Upper lobe of left lung (tissue), 6 donors: ENCODE data around the gene FIBCD1. TPM values are rescaled to one million over a fixed set of nuclear protein-coding genes. Genes with fewer than 3 reads are reported as not detected.
A peak's percentile ranks its signal among the peaks of the same experiment; 100 is the strongest.

Experiments used
- ATAC-seq, 2 donors: fragments of 200-7000 bp; cut with Tn5 transposase; one replicate each; pipeline ENCODE4 v1.9.1; 2022; ENCODE audit warnings: mild to moderate bottlenecking in 2 of 2, moderate library complexity in 2 of 2; ENCODE audit not compliant: low FRiP score in 2 of 2
- DNase-seq, 2 donors: peaks; one replicate each; pipeline ENCODE4 v3.0.0-alpha.2; 2019 to 2020
- H3K27ac ChIP-seq, 4 donors: fragments of 200-600 bp; sonication (generic); one replicate each; pipeline ENCODE4 v1.5.1; 2016 to 2019
- H3K27me3 ChIP-seq, 4 donors: fragments of 200-600 bp; sonication (generic); one replicate each; pipeline ENCODE4 v1.5.1; 2017 to 2019
- H3K36me3 ChIP-seq, 4 donors: fragments of 200-600 bp; sonication (generic); one replicate each; pipeline ENCODE4 v1.5.1; 2016 to 2019
- H3K4me1 ChIP-seq, 4 donors: fragments of 200-600 bp; sonication (generic); one replicate each; pipeline ENCODE4 v1.5.1; 2018 to 2019
- H3K4me3 ChIP-seq, 4 donors: fragments of 200-600 bp; sonication (generic); one replicate each; pipeline ENCODE4 v1.5.1; 2017 to 2019; ENCODE audit warnings: mild to moderate bottlenecking in 2 of 4, moderate library complexity in 1 of 4
- H3K9me3 ChIP-seq, 4 donors: fragments of 200-600 bp; sonication (generic); one replicate each; pipeline ENCODE4 v1.5.1; 2018 to 2019
- EP300 ChIP-seq, 4 donors: sonication (generic); formaldehyde crosslinking; IDR thresholded peaks; one replicate each; pipeline ENCODE4 v1.5.1; 2017; ENCODE audit warnings: antibody characterized with exemption in 4 of 4, control low read depth in 2 of 4
- POLR2A ChIP-seq, 4 donors: fragments of 450-650 bp; IDR thresholded peaks; one replicate each; pipeline ENCODE4 v1.5.1; 2016 to 2017; ENCODE audit warnings: antibody characterized with exemption in 4 of 4, mild to moderate bottlenecking in 2 of 4
- POLR2AphosphoS5 ChIP-seq, 2 donors: sonication (generic); formaldehyde crosslinking; IDR thresholded peaks; one replicate each; pipeline ENCODE4 v1.5.1; 2017; ENCODE audit warnings: antibody characterized with exemption in 2 of 2
- WGBS, 2 donors: methylation state at CpG; one replicate each; pipeline ENCODE4 v1.1.5; 2017 to 2018; 5-methylcytosine and 5-hydroxymethylcytosine counted together
- total RNA-seq, 6 donors: library from RNA; depleted of rRNA in 4 of 6; stranded (reverse); fragments of >200 nt in 4 of 6; gene quantifications; one replicate each; pipeline versions ENCODE4 v1.1.0 to v1.2.1, GENCODE V29; 2016 to 2021
- TF ChIP-seq, protein P1 (sequence below), 6 experiments: fragments of 450-650 bp in 4 of 6; fragments of 200-600 bp in 2 of 6; sonication (generic) in 2 of 6; IDR thresholded peaks; one replicate each; pipeline ENCODE4 v1.5.1; 2016 to 2019; ENCODE audit warnings: antibody characterized with exemption in 6 of 6
- donor health status: DM: no; HTN: no; CAD: no; lungs with moderate emphysema.
- donor health status: DM: no; HTN: yes; CAD: no; lungs with severe emphysema.

The FIBCD1 gene
- total RNA-seq, 6 donors from 2014 or later, result 0.30 to 15.8 (median 4.1) TPM

DNA sequence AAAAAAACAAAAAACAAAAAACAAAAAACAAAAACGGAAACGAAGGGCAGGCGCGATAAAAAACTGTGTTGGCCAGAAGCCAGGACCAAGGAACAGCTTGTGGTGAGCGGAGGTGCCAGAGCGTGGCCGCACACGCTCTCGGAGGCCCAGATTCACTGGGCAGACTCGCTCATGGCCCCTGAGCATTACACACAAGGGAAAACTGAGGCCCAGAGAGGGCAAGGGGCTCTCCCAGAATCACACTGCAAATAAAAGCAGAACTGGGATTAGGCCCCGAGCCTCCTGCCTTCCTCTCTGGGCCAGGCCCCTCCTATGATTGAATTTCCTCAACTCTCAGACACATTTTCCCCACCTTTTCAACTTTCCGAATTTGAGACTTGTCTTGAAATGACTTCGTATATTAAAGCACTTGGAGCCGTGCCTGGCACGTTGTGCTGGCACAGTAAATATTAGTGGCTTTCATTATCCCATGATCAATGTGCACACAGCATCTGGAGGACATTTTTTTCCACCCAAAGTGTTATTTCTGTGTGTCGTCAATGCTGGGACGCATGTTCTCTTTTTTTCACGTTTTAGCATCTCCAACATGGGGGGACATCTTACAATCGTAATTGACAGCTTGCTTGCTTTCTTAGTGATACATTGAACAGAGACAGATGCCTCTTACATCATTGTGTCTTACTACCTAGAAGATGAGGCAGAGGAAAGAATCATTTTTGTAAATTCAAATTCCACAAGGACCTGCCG is 7.4 kb downstream of the FIBCD1 start:
- Histone ChIP-seq H3K27me3 (peaks cover 0 to 3% (median 0%) of the 10 kb centered on the region in 4 donors), H3K4me3 (no peak overlapping the region), H3K27ac (peak overlapping the region in 1 of 4 donors; percentile 48), H3K36me3 (no peaks in the 10 kb centered on the region), H3K4me1 (peaks cover 0 to 17% (median 8%) of the 10 kb centered on the region in 4 donors), H3K9me3 (no peaks in the 10 kb centered on the region)
- 63 to 70% methylated on average over 20 of the region's 20 CpGs for WGBS, 2 donors
- DNase-seq (no peak), ATAC-seq (no peak)
- TF ChIP-seq, protein P1, sequence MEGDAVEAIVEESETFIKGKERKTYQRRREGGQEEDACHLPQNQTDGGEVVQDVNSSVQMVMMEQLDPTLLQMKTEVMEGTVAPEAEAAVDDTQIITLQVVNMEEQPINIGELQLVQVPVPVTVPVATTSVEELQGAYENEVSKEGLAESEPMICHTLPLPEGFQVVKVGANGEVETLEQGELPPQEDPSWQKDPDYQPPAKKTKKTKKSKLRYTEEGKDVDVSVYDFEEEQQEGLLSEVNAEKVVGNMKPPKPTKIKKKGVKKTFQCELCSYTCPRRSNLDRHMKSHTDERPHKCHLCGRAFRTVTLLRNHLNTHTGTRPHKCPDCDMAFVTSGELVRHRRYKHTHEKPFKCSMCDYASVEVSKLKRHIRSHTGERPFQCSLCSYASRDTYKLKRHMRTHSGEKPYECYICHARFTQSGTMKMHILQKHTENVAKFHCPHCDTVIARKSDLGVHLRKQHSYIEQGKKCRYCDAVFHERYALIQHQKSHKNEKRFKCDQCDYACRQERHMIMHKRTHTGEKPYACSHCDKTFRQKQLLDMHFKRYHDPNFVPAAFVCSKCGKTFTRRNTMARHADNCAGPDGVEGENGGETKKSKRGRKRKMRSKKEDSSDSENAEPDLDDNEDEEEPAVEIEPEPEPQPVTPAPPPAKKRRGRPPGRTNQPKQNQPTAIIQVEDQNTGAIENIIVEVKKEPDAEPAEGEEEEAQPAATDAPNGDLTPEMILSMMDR (IDR thresholded peaks at IDR 0.05), result no peak

DNA sequence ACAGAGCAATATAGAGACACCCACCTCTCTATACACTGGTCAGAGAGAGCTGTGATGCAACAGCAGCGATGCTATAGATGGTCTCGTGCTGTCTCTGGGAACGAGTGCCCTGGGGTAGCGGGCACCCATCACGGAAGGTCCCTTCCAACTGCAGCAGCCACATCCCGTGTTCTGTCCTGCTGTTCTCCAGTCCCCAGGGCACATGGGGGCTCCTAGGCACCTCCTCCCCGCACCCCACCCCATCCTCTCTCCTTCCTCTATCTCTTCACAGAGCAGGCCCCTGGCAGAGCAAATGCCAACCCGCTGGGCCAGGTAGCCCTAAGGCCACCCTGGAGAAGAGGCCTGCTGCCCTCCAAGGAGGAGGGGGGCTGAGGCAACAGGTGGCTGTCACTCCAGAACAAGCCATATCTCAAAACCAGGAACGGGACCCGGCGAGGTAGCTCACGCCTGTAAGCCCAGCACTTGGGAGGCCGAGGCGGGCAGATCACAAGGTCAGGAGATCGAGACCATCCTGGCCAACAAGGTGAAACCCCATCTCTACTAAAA is 8.2 kb downstream of the FIBCD1 start:
- WGBS, 2 donors, result 86 to 89% methylated on average over 11 to 15 of the region's 15 CpGs
- ATAC-seq, result no peak

DNA sequence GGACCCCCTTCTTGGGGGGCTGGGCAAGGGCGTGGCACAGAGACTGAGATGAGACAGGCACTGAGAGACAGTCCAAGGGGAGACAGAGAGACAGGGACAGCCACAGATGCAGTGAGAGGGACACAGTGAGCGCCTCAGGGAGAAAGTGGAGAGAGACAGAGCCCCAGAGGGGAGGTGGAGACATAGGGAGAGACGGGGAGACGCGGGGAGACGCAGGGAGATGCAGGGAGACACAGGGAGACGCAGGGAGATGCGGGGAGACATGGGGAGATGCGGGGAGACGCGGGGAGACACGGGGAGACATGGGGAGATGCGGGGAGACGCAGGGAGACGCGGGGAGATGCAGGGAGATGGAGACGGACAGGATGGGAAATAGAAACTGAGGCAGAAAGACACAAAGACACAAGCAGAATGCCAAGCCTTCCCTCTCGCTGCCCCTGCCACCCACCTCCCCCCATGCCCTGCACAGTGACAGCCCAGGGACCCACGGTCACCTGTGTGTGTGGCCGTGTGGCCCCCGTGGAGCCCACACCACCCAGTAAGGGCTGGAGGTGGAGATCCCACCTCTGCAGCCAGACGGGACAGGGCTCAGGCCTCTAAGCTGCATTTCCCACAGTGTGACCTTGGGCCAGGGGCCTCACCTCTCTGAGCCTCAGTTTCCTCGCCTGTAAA is 8.8 kb downstream of the FIBCD1 start:
- TF ChIP-seq POLR2AphosphoS5 (IDR thresholded peaks at IDR 0.05) (no peak), POLR2A (IDR thresholded peaks at IDR 0.05) (no peak)
- WGBS, 2 donors, result 84 to 89% methylated on average over 23 of the region's 23 CpGs
- no peaks in the 10 kb centered on the region for H3K36me3 ChIP-seq
- H3K27ac ChIP-seq, result no peak overlapping the region
- no peak for ATAC-seq
- H3K4me1 ChIP-seq, result peaks cover 0 to 10% (median 8%) of the 10 kb centered on the region in 4 donors
- H3K4me3 ChIP-seq, result no peak overlapping the region
- DNase-seq, result no peak
- H3K27me3 ChIP-seq, result peaks cover 0 to 3% (median 0%) of the 10 kb centered on the region in 4 donors
- no peaks in the 10 kb centered on the region for H3K9me3 ChIP-seq

More for the DNA sequence above, 8.2 kb downstream of the FIBCD1 start:
- DNase-seq, result no peak
- H3K36me3 ChIP-seq, result no peaks in the 10 kb centered on the region
- no peak overlapping the region for H3K27ac ChIP-seq
- no peak for TF ChIP-seq POLR2AphosphoS5 (IDR thresholded peaks at IDR 0.05)
- TF ChIP-seq, protein P1 (IDR thresholded peaks at IDR 0.05), result no peak
- TF ChIP-seq POLR2A (IDR thresholded peaks at IDR 0.05), result no peak
- no peak for TF ChIP-seq EP300 (IDR thresholded peaks at IDR 0.05)
- H3K27me3 ChIP-seq, result peaks cover 0 to 3% (median 0%) of the 10 kb centered on the region in 4 donors
- peaks cover 0 to 10% (median 8%) of the 10 kb centered on the region in 4 donors for H3K4me1 ChIP-seq
- H3K9me3 ChIP-seq, result no peaks in the 10 kb centered on the region
- no peak overlapping the region for H3K4me3 ChIP-seq

DNA sequence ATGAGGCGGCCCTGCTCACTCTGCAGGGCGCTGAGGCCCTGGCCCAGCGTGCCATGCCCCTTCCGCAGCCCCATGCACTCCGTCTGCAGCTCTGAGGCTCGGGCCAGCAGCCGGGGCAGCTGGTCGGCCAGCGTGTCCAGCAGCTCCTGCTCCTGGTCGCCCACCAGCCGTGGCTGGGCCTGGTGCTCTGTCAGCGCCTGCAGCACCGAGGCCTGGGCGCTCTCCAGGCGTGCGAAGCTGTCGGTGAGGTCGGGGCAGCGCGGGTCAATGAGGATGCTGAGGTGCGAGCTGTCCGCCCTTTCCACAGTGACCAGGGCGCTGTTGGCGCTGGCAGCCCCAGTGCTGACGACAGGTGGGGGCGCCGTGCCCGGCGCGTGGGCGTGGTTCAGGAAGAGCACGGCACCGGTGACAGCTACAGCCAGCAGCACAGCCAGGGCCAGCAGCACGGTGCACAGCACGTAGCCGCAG is 9.4 kb downstream of the FIBCD1 start:
- DNase-seq, result no peak
- Histone ChIP-seq H3K27me3 (peaks cover 0 to 3% (median 0%) of the 10 kb centered on the region in 4 donors), H3K36me3 (no peaks in the 10 kb centered on the region), H3K4me1 (peaks cover 0 to 10% (median 6%) of the 10 kb centered on the region in 4 donors), H3K4me3 (no peak overlapping the region), H3K9me3 (no peaks in the 10 kb centered on the region), H3K27ac (no peak overlapping the region)
- 84 to 90% methylated on average over 3 to 23 of the region's 36 CpGs for WGBS, 2 donors
- TF ChIP-seq, protein P1 (IDR thresholded peaks at IDR 0.05), result no peak
- TF ChIP-seq POLR2AphosphoS5 (IDR thresholded peaks at IDR 0.05) (no peak), EP300 (IDR thresholded peaks at IDR 0.05) (no peak), POLR2A (IDR thresholded peaks at IDR 0.05) (no peak)
- no peak for ATAC-seq
